Activated gamma-delta T cell treated with Interleukin-2 at 50 U/mL for 16 hours (primary cell): Measurements from ENCODE around the gene RASGRP1.

ENCODE experiments used
- DNase-seq: peaks from one replicate; pipeline ENCODE4 v3.0.0-alpha.2; 2020

Gene RASGRP1

GRCh38 chr15:38441130-38441519 lies 123.5 kb downstream of the RASGRP1 start:
- DNase-seq = no peak

- DNase-seq = peak; percentile 40
Observed at GRCh38 chr15:38440353-38441129, 124.1 kb downstream of the RASGRP1 start.
